HEK293T (cell line): Measurements from ENCODE around the gene NPTXR.

Source experiments
- ELF4 ChIP-seq: fragments of 450-650 bp; IDR thresholded peaks from 2 replicates; pipeline ENCODE4 v1.6.1; 2017; ENCODE audit warnings: antibody characterized with exemption
- FOXK2 ChIP-seq: fragments of 450-650 bp; IDR thresholded peaks from 2 replicates; pipeline ENCODE4 v1.6.1; 2016; ENCODE audit warnings: mild to moderate bottlenecking
- L3MBTL2 ChIP-seq: fragments of 450-650 bp; conservative IDR thresholded peaks from 2 replicates; pipeline ENCODE4 v1.6.1; 2016; ENCODE audit warnings: mild to moderate bottlenecking
- SUZ12 ChIP-seq: fragments of 450-650 bp; IDR thresholded peaks from 2 replicates; pipeline ENCODE4 v1.6.1; 2016; ENCODE audit warnings: mild to moderate bottlenecking

DNA sequence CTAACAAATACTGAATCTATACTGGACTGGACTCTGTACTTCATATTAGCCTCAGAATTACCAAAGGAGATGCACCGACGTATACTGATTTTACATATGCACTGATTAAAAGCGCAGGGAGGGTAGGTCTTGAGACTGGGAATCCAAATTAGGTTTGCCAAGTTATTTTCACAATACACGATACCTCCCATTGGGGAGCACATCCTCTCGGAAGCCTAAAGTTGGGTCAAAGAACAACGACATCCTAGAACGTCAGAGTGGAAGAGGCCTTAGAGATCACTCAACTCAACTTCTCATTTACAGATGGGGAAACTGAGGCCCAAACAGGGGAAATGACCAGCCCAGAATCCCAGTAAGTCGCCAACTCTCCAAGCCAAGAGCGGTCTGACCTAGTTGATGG lies 50.5 kb downstream of the NPTXR start:
- TF ChIP-seq ELF4, result no peak
- no peak for TF ChIP-seq FOXK2
- TF ChIP-seq L3MBTL2, result no peak
- TF ChIP-seq SUZ12, result no peak
